Peyer's patch (tissue), 4 donors: ENCODE results near the gene PTX4.

Experiments used
- POLR2A ChIP-seq, 2 donors: fragments of 450-650 bp; IDR thresholded peaks; one replicate each; pipeline ENCODE4 v1.5.1; 2017; ENCODE audit warnings: antibody characterized with exemption in 2 of 2, mild to moderate bottlenecking in 2 of 2, moderate library complexity in 2 of 2
- TF ChIP-seq, protein P1 (sequence below), 6 experiments: fragments of 450-650 bp in 4 of 6; fragments of 200-600 bp in 2 of 6; sonication (generic) in 1 of 6; IDR thresholded peaks; one replicate each; pipeline ENCODE4 v1.5.1; 2017 to 2019; ENCODE audit warnings: antibody characterized with exemption in 6 of 6, mild to moderate bottlenecking in 3 of 6, moderate library complexity in 1 of 6

DNA sequence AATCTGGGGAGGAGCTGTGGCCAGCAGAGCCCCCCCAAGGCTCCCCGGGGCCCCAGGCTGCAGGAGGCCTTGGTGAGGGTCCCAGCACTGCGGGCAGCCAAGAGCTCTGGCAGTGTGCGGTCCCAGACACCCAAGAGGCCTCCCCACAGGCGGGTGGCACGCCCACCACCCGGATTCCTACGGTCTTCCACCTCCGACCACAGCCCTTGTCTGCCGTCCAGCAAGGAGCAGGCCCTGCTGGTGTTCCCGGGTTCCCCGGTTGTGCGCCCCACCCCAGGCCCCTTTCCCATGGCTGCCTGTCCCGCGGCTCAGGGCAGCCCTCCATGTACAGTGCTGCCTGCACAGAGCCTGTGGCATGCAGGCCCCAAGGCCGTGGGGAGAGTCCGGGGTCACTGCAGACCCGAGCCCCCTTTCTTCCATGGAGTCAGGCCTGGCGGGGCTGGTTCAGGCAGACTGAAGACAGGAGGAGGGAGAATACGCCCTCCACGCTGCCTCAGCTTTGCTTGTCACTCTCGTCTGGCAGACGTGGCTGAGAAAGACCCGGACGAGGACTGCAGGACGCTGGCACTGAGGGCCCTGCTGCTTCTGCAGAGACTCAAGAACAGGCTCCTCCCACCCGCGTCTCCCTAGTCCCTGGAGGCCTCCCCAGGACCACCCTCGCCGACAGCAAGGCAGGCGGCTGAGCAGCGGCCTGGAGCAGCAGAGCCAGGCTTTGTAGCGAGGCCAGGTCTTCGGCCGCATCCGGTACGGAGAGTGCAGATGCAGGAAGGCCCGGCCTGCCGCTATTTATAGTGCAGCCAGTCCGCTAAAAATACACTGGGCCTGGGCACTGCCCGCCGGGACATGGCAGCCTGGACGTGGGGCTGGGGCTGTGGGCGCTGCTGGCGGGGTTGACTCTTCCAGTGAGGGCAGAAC is 20.8 kb upstream of the PTX4 start:
- TF ChIP-seq POLR2A (IDR thresholded peaks at IDR 0.05) = no peak
- TF ChIP-seq, protein P1, sequence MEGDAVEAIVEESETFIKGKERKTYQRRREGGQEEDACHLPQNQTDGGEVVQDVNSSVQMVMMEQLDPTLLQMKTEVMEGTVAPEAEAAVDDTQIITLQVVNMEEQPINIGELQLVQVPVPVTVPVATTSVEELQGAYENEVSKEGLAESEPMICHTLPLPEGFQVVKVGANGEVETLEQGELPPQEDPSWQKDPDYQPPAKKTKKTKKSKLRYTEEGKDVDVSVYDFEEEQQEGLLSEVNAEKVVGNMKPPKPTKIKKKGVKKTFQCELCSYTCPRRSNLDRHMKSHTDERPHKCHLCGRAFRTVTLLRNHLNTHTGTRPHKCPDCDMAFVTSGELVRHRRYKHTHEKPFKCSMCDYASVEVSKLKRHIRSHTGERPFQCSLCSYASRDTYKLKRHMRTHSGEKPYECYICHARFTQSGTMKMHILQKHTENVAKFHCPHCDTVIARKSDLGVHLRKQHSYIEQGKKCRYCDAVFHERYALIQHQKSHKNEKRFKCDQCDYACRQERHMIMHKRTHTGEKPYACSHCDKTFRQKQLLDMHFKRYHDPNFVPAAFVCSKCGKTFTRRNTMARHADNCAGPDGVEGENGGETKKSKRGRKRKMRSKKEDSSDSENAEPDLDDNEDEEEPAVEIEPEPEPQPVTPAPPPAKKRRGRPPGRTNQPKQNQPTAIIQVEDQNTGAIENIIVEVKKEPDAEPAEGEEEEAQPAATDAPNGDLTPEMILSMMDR (IDR thresholded peaks at IDR 0.05) = no peak
